ENCODE results near the gene OMP.

- TF ChIP-seq CTCF (IDR thresholded peaks at IDR 0.05) (no peak), POLR2AphosphoS5 (IDR thresholded peaks at IDR 0.05) (no peak)
Observed at GRCh38 chr11:77124041-77124440, 21.4 kb downstream of the OMP start.
